ENCODE measurements around the gene N4BP2L2.

DNA sequence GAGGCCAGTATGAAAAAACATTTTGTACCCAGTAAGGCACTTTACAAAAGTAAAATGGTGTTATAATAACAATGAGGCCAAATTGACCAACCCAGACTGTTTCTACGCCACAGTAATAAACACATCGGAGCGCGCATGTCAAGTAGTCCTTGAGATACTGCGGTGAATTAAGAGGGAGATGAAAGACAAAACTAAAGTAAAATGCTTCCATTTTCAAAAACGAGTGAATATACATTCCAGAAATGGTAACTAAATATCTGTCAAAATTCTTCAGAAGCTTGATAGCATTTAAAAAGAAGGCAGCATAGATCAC, 129.6 kb downstream of the N4BP2L2 start:
- TF ChIP-seq, protein P1, sequence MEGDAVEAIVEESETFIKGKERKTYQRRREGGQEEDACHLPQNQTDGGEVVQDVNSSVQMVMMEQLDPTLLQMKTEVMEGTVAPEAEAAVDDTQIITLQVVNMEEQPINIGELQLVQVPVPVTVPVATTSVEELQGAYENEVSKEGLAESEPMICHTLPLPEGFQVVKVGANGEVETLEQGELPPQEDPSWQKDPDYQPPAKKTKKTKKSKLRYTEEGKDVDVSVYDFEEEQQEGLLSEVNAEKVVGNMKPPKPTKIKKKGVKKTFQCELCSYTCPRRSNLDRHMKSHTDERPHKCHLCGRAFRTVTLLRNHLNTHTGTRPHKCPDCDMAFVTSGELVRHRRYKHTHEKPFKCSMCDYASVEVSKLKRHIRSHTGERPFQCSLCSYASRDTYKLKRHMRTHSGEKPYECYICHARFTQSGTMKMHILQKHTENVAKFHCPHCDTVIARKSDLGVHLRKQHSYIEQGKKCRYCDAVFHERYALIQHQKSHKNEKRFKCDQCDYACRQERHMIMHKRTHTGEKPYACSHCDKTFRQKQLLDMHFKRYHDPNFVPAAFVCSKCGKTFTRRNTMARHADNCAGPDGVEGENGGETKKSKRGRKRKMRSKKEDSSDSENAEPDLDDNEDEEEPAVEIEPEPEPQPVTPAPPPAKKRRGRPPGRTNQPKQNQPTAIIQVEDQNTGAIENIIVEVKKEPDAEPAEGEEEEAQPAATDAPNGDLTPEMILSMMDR (conservative IDR thresholded peaks at IDR 0.05; ENCODE audit: low read length): no peak
- TF ChIP-seq EZH2phosphoT487 (IDR thresholded peaks at IDR 0.05; ENCODE audit: borderline replicate concordance, low read depth, low read length): no peak

All from OCI-LY7 (cell line).